Mesodermal cell (in vitro differentiated cells): ENCODE results near the gene CALHM3.

Source experiments
- H3K27ac ChIP-seq: 2 replicates; pipeline ENCODE4 v1.7.0; 2013; ENCODE audit warnings: mild to moderate bottlenecking, low read depth, low read length, moderate library complexity; ENCODE audit not compliant: severe bottlenecking
- H3K36me3 ChIP-seq: 2 replicates; pipeline ENCODE4 v1.7.1; 2013; ENCODE audit warnings: mild to moderate bottlenecking, low read length, moderate library complexity; ENCODE audit not compliant: control insufficient read depth, insufficient read depth
- H3K4me1 ChIP-seq: one replicate; pipeline ENCODE4 v1.7.1; 2013; ENCODE audit warnings: mild to moderate bottlenecking, low read length; ENCODE audit not compliant: insufficient read depth, control insufficient read depth, poor library complexity, severe bottlenecking
- H3K4me3 ChIP-seq: 2 replicates; pipeline ENCODE4 v1.7.0; 2013; ENCODE audit warnings: low read length, control low read depth, mild to moderate bottlenecking; ENCODE audit not compliant: insufficient read depth, poor library complexity, severe bottlenecking; ENCODE audit errors: extremely low read depth
- H3K9me3 ChIP-seq: 2 replicates; pipeline ENCODE4 v1.7.1; 2013; ENCODE audit warnings: mild to moderate bottlenecking, low read length, moderate library complexity; ENCODE audit not compliant: control insufficient read depth
- WGBS, 2 experiments: methylation state at CpG; one replicate each; pipeline ENCODE4 v1.1.5; 2013; ENCODE audit warnings: missing lambda C conversion rate in 2 of 2; ENCODE audit not compliant: insufficient coverage in 2 of 2; 5-methylcytosine and 5-hydroxymethylcytosine counted together

The CALHM3 gene

DNA sequence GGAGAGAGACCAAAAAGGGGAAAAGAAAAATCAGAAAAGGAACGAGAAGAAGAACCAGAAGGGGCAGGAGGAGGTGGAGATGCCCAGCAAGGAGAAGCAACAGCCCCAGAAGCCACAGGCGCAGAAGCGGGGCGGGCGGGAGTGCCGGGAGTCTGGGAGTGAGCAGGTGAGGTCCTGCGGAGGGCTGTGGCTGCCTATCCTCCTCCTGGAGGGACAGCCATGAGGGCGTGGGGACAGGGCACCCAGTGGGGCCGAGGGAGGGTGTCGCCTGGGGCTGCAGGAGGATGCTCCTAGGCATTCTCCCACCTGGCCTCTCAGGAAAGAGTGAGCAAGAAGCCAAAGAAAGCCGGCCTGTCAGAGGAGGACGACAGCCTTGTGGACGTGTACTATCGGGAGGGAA is 38.6 kb downstream of the CALHM3 start:
- H3K4me1 ChIP-seq, result peaks cover 14% of the 10 kb centered on the region
- H3K4me3 ChIP-seq, result no peak overlapping the region
- 94 to 98% methylated on average over 11 to 14 of the region's 14 CpGs for WGBS, 2 experiments
- H3K27ac ChIP-seq, result no peak overlapping the region
- peaks cover 96% of the 10 kb centered on the region for H3K36me3 ChIP-seq
- H3K9me3 ChIP-seq, result no peaks in the 10 kb centered on the region

DNA sequence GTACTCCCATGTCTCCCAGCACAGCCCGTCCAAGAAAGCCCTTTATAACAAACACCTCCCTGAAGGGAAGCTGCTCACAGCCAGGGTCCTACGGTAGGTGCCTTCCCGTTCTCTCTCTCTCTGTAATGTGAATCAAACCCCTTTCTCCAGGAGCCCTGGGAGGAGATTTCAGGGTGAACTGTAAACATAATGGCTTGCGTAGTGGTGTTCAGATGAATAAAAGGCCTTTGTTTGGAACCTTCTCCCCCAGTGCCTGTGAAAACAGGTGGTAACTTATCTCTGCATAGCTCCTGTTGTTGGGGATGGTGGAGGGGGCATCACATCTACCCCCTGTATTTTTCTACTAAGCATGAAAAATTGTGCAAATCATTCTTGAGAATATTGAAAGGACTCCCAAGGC is 39.3 kb downstream of the CALHM3 start:
- Histone ChIP-seq H3K4me1 (peaks cover 14% of the 10 kb centered on the region), H3K4me3 (no peak overlapping the region), H3K27ac (no peak overlapping the region), H3K9me3 (no peaks in the 10 kb centered on the region), H3K36me3 (peaks cover 93% of the 10 kb centered on the region)
- 90% methylated on average over 3 of the region's 4 CpGs; no CpG with 5 or more reads in 1 of the 2 experiments for WGBS, 2 experiments

GRCh38 chr10:103433858-103434257 is 45.2 kb downstream of the CALHM3 start:
- Histone ChIP-seq H3K36me3 (peaks cover 92% of the 10 kb centered on the region), H3K4me3 (no peak overlapping the region)

GRCh38 chr10:103431902-103432301 is 47.1 kb downstream of the CALHM3 start:
- Histone ChIP-seq H3K9me3 (no peaks in the 10 kb centered on the region), H3K36me3 (peaks cover 93% of the 10 kb centered on the region), H3K27ac (no peak overlapping the region), H3K4me3 (no peak overlapping the region), H3K4me1 (no peaks in the 10 kb centered on the region)
- whole genome bisulfite sequencing, 2 experiments, result 94 to 98% methylated on average over 8 of the region's 8 CpGs

More at GRCh38 chr10:103433858-103434257, 45.2 kb downstream of the CALHM3 start:
- no peak overlapping the region for H3K27ac ChIP-seq
- no peaks in the 10 kb centered on the region for H3K4me1 ChIP-seq
- no peaks in the 10 kb centered on the region for H3K9me3 ChIP-seq
- 100% methylated on average over 1 of the region's 2 CpGs; no CpG with 5 or more reads in 1 of the 2 experiments for WGBS, 2 experiments

- Histone ChIP-seq H3K4me3 (no peak overlapping the region), H3K4me1 (no peaks in the 10 kb centered on the region), H3K27ac (no peak overlapping the region), H3K9me3 (no peaks in the 10 kb centered on the region), H3K36me3 (peaks cover 96% of the 10 kb centered on the region)
- 90 to 100% methylated on average over 3 to 4 of the region's 5 CpGs for WGBS, 2 experiments
Observed at GRCh38 chr10:103429647-103430046, 49.4 kb downstream of the CALHM3 start.

GRCh38 chr10:103428989-103429643 is 49.9 kb downstream of the CALHM3 start:
- H3K27ac ChIP-seq, result no peak overlapping the region
- H3K9me3 ChIP-seq, result no peaks in the 10 kb centered on the region
- 100% methylated on average over 3 to 4 of the region's 5 CpGs for WGBS, 2 experiments
- H3K36me3 ChIP-seq, result peaks cover 96% of the 10 kb centered on the region
- no peak overlapping the region for H3K4me3 ChIP-seq
- no peaks in the 10 kb centered on the region for H3K4me1 ChIP-seq

- WGBS, 2 experiments, result 88 to 100% methylated on average over 7 to 9 of the region's 9 CpGs
- H3K27ac ChIP-seq, result no peak overlapping the region
- no peaks in the 10 kb centered on the region for H3K9me3 ChIP-seq
- peaks cover 96% of the 10 kb centered on the region for H3K36me3 ChIP-seq
- H3K4me3 ChIP-seq, result no peak overlapping the region
- H3K4me1 ChIP-seq, result no peaks in the 10 kb centered on the region
Observed at GRCh38 chr10:103427866-103428265, 51.2 kb downstream of the CALHM3 start.

GRCh38 chr10:103423748-103424147 is 55.3 kb downstream of the CALHM3 start:
- Histone ChIP-seq H3K4me1 (no peaks in the 10 kb centered on the region), H3K36me3 (peaks cover 96% of the 10 kb centered on the region), H3K27ac (no peak overlapping the region), H3K4me3 (no peak overlapping the region), H3K9me3 (no peaks in the 10 kb centered on the region)
- WGBS, 2 experiments, result 88 to 100% methylated on average over 2 to 3 of the region's 5 CpGs
